OCI-LY7 (cell line): Measurements from ENCODE around the gene DGKH.

Experiments
- EZH2phosphoT487 ChIP-seq: fragments of 200-600 bp; sonication (generic); IDR thresholded peaks from 2 replicates; pipeline ENCODE4 v1.6.1; 2018; ENCODE audit warnings: low read depth, borderline replicate concordance, mild to moderate bottlenecking, mixed run types, antibody characterized with exemption, low read length, moderate library complexity, mixed read lengths
- TF ChIP-seq, protein P1 (sequence below): fragments of 200-600 bp; sonication (generic); conservative IDR thresholded peaks from 2 replicates; pipeline ENCODE4 v1.5.1; 2014; ENCODE audit warnings: mild to moderate bottlenecking, antibody characterized with exemption, low read length, moderate library complexity, mixed read lengths

- TF ChIP-seq, protein P1, sequence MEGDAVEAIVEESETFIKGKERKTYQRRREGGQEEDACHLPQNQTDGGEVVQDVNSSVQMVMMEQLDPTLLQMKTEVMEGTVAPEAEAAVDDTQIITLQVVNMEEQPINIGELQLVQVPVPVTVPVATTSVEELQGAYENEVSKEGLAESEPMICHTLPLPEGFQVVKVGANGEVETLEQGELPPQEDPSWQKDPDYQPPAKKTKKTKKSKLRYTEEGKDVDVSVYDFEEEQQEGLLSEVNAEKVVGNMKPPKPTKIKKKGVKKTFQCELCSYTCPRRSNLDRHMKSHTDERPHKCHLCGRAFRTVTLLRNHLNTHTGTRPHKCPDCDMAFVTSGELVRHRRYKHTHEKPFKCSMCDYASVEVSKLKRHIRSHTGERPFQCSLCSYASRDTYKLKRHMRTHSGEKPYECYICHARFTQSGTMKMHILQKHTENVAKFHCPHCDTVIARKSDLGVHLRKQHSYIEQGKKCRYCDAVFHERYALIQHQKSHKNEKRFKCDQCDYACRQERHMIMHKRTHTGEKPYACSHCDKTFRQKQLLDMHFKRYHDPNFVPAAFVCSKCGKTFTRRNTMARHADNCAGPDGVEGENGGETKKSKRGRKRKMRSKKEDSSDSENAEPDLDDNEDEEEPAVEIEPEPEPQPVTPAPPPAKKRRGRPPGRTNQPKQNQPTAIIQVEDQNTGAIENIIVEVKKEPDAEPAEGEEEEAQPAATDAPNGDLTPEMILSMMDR = no peak
- TF ChIP-seq EZH2phosphoT487 = no peak
Observed at GRCh38 chr13:42277618-42278276, 229.3 kb downstream of the DGKH start.
